MM.1S (cell line): ENCODE results near the gene CSNK2A3.

ENCODE experiments used
- EZH2 ChIP-seq: fragments of 300-600 bp; sonication (generic); optimal IDR thresholded peaks from 2 replicates; pipeline ENCODE3; 2017; ENCODE audit warnings: low read depth, mild to moderate bottlenecking, antibody characterized with exemption, low read length, mixed read lengths
- TF ChIP-seq, protein P1 (sequence below): fragments of 300-600 bp; sonication (generic); IDR thresholded peaks from 2 replicates; pipeline ENCODE4 v1.5.1; 2016; ENCODE audit warnings: antibody characterized with exemption, low read length, mixed read lengths

DNA sequence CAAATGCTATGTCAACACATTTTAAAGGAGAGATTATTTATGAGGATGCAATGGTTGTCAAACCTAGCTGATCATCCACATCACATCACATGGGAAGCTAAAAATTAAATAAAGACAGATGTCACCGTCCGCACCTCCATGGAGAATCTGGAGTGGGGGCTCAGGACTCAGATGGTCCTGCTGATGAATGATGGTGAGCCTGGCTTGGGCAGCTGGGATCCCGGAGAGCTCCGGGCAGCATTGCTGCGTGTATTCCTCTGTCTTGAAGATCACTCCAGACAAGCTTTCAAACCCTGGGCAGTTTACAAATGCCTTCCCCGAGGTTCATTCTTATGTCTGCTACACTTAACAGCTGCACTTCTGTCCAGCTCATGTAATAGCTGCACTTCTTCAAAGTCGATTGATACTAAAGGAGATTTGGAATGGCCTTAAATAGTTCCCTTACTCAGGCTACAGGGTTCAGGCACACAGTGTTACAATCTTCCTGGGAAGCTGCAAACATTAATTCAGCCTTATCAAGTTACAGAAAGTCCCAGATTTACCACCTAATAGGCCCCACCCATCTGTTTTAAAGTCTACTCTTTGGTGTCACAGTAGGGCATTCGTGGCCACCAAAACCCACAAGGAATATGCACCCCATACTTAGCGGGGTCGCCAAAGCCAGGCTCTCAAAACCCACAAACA lies 34.7 kb upstream of the CSNK2A3 start:
- TF ChIP-seq, protein P1, sequence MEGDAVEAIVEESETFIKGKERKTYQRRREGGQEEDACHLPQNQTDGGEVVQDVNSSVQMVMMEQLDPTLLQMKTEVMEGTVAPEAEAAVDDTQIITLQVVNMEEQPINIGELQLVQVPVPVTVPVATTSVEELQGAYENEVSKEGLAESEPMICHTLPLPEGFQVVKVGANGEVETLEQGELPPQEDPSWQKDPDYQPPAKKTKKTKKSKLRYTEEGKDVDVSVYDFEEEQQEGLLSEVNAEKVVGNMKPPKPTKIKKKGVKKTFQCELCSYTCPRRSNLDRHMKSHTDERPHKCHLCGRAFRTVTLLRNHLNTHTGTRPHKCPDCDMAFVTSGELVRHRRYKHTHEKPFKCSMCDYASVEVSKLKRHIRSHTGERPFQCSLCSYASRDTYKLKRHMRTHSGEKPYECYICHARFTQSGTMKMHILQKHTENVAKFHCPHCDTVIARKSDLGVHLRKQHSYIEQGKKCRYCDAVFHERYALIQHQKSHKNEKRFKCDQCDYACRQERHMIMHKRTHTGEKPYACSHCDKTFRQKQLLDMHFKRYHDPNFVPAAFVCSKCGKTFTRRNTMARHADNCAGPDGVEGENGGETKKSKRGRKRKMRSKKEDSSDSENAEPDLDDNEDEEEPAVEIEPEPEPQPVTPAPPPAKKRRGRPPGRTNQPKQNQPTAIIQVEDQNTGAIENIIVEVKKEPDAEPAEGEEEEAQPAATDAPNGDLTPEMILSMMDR, result no peak
- TF ChIP-seq EZH2, result no peak
